Upper lobe of left lung (tissue), 4 donors: ENCODE measurements around the gene EFCAB5.

Experiments used
- EP300 ChIP-seq, 4 donors: sonication (generic); formaldehyde crosslinking; IDR thresholded peaks; one replicate each; pipeline ENCODE4 v1.5.1; 2017; ENCODE audit warnings: antibody characterized with exemption in 4 of 4, control low read depth in 2 of 4
- POLR2AphosphoS5 ChIP-seq, 2 donors: sonication (generic); formaldehyde crosslinking; IDR thresholded peaks; one replicate each; pipeline ENCODE4 v1.5.1; 2017; ENCODE audit warnings: antibody characterized with exemption in 2 of 2
- TF ChIP-seq, protein P1 (sequence below), 6 experiments: fragments of 450-650 bp in 4 of 6; fragments of 200-600 bp in 2 of 6; sonication (generic) in 2 of 6; IDR thresholded peaks; one replicate each; pipeline ENCODE4 v1.5.1; 2016 to 2019; ENCODE audit warnings: antibody characterized with exemption in 6 of 6

DNA sequence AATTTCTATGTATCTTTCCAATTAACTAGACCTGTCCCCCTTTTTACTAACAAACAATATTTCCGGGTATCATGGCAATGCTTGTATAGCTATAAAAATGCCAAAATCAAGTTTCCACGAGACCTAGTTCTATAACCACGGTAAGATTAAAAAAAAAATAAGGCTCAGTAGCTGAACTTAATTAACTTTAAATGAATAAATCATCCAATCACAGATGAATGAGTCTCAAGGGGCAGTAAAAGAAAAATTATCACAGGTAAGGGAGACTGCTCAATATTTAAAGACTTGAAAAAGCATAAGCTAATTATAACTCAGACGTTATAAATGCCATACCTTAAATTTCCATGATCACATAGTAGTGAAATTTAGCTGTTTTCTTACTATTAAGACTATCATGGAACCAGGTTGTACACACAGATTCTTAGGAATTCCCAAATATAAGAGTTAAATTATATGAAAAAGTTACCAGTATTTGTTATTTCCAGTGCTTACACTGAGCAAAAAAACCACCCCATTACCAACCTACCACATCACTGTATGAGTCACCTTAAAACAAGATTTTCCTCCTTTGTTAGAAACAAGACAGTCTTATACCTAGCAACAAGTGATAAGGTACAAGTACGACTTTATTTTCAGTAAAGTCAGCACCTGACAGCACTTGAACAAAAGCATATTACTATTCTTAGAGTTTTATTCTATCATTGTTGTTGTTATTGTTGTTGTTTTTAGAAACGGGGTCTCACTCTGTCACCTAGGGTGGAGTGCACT is 32.0 kb upstream of the EFCAB5 start:
- no peak for TF ChIP-seq POLR2AphosphoS5 (IDR thresholded peaks at IDR 0.05)
- TF ChIP-seq, protein P1, sequence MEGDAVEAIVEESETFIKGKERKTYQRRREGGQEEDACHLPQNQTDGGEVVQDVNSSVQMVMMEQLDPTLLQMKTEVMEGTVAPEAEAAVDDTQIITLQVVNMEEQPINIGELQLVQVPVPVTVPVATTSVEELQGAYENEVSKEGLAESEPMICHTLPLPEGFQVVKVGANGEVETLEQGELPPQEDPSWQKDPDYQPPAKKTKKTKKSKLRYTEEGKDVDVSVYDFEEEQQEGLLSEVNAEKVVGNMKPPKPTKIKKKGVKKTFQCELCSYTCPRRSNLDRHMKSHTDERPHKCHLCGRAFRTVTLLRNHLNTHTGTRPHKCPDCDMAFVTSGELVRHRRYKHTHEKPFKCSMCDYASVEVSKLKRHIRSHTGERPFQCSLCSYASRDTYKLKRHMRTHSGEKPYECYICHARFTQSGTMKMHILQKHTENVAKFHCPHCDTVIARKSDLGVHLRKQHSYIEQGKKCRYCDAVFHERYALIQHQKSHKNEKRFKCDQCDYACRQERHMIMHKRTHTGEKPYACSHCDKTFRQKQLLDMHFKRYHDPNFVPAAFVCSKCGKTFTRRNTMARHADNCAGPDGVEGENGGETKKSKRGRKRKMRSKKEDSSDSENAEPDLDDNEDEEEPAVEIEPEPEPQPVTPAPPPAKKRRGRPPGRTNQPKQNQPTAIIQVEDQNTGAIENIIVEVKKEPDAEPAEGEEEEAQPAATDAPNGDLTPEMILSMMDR (IDR thresholded peaks at IDR 0.05): no peak
- TF ChIP-seq EP300 (IDR thresholded peaks at IDR 0.05): no peak
